D721Med (cell line): ENCODE results near the gene CAMK1D.

Source experiments
- DNase-seq: peaks from one replicate; pipeline ENCODE4 v3.0.0; 2011; ENCODE audit warnings: low spot score; ENCODE audit not compliant: insufficient read length
- FAIRE-seq: peaks from 2 replicates; lab custom pipeline; 2011; peaks lifted over from hg19 to GRCh38; lab: Jason Lieb, UNC
- CTCF ChIP-seq: IDR thresholded peaks from 2 replicates; pipeline ENCODE4 v1.5.1; 2012; ENCODE audit warnings: mild to moderate bottlenecking, control low read depth; ENCODE audit not compliant: insufficient read depth; ENCODE audit errors: missing control alignments

CAMK1D gene

GRCh38 chr10:12614177-12614995 is 265.0 kb downstream of the CAMK1D start:
- DNase-seq (no peak), FAIRE-seq (no peak)
- no peak for TF ChIP-seq CTCF

- DNase-seq (no peak), FAIRE-seq (no peak)
- TF ChIP-seq CTCF, result no peak
Observed at GRCh38 chr10:12615296-12616220, 266.2 kb downstream of the CAMK1D start.

- FAIRE-seq (no peak), DNase-seq (no peak)
- TF ChIP-seq CTCF, result no peak
Observed at GRCh38 chr10:12617191-12618175, 268.1 kb downstream of the CAMK1D start.

- FAIRE-seq (no peak), DNase-seq (no peak)
- no peak for TF ChIP-seq CTCF
Observed at GRCh38 chr10:12622016-12622415, 272.7 kb downstream of the CAMK1D start.

GRCh38 chr10:12622691-12623090 is 273.3 kb downstream of the CAMK1D start:
- no peak for TF ChIP-seq CTCF
- FAIRE-seq (no peak), DNase-seq (no peak)

GRCh38 chr10:12625393-12626023 is 276.2 kb downstream of the CAMK1D start:
- no peak for FAIRE-seq
- DNase-seq, result no peak

More at GRCh38 chr10:12625393-12626023, 276.2 kb downstream of the CAMK1D start:
- TF ChIP-seq CTCF, result no peak
